ENCODE results near the gene CHSY1. TPM values are rescaled to one million over a fixed set of nuclear protein-coding genes. Genes with fewer than 3 reads are reported as not detected.

The CHSY1 gene
- polyA plus RNA-seq (16.1 and 18.1 TPM in 2 replicates), polyA minus RNA-seq (39.7 and 43.2 TPM in 2 replicates)

- peak within 1 kb of the TSS; percentile 51 for H3K27ac ChIP-seq (ENCODE audit: low read length)
- peak within 1 kb of the TSS; percentile 34 for H2AFZ ChIP-seq (ENCODE audit: low read depth, low read length)
These were observed at the start of gene CHSY1 for GRCh38 chr15:101251830-101252820. Gene CHSY1, minus strand, starts transcription at chr15:101252048. Its CDS starts 592 bp downstream, at chr15:101251456.

More at GRCh38 chr15:101251830-101252820, at the start of gene CHSY1:
- Histone ChIP-seq H3K9me2 (ENCODE audit: insufficient read depth, low read length) (no peaks in the 10 kb centered on the region), H3K4me3 (ENCODE audit: low read length) (peak within 1 kb of the TSS; percentile 91), H3K9ac (ENCODE audit: low read length) (peak within 1 kb of the TSS; percentile 79), H3K4me2 (ENCODE audit: low read length) (peak within 1 kb of the TSS; percentile 88), H3K27me3 (ENCODE audit: insufficient read depth, low read depth, low read length) (no peaks in the 10 kb centered on the region), H4K20me1 (ENCODE audit: insufficient read depth) (no peaks in the 10 kb centered on the region), H3K36me3 (ENCODE audit: insufficient read depth, low read length) (no peaks in the 10 kb centered on the region), H3K9me3 (ENCODE audit: low read length) (no peaks in the 10 kb centered on the region), H3F3A (ENCODE audit: insufficient read depth, low read length, poor library complexity, severe bottlenecking) (peaks cover 3% of the 10 kb centered on the region), H3K79me2 (replicated peaks; ENCODE audit: insufficient read depth, low read length) (peaks cover 33% of the 10 kb centered on the region)
- TF ChIP-seq MXI1 (conservative IDR thresholded peaks at IDR 0.05; ENCODE audit: poor library complexity, severe bottlenecking) (peak; percentile 83), EP300 (conservative IDR thresholded peaks at IDR 0.05; ENCODE audit: poor library complexity, severe bottlenecking) (peak; percentile 43), REST (IDR thresholded peaks at IDR 0.05; ENCODE audit: borderline replicate concordance) (no peak), POLR2AphosphoS5 (IDR thresholded peaks at IDR 0.05) (peak; percentile 85), SMC3 (conservative IDR thresholded peaks at IDR 0.05; ENCODE audit: poor library complexity) (no peak), CTCF (IDR thresholded peaks at IDR 0.05; ENCODE audit: poor library complexity, severe bottlenecking) (peak; percentile 41), TAF1 (IDR thresholded peaks at IDR 0.05; ENCODE audit: low read depth) (peak; percentile 28), RAD21 (conservative IDR thresholded peaks at IDR 0.05) (peak; percentile 12), EZH2 (IDR thresholded peaks at IDR 0.05; ENCODE audit: borderline replicate concordance, insufficient read depth, low read length, poor library complexity, severe bottlenecking) (no peak)

All from neural cell (in vitro differentiated cells).